SKM-1 (cell line): ENCODE measurements around the gene ADCY5.

Source experiments
- DNase-seq: peaks from one replicate; lab custom pipeline; 2025; ENCODE audit not compliant: unreplicated experiment; lab: John Stamatoyannopoulos, UW

Gene ADCY5

DNA sequence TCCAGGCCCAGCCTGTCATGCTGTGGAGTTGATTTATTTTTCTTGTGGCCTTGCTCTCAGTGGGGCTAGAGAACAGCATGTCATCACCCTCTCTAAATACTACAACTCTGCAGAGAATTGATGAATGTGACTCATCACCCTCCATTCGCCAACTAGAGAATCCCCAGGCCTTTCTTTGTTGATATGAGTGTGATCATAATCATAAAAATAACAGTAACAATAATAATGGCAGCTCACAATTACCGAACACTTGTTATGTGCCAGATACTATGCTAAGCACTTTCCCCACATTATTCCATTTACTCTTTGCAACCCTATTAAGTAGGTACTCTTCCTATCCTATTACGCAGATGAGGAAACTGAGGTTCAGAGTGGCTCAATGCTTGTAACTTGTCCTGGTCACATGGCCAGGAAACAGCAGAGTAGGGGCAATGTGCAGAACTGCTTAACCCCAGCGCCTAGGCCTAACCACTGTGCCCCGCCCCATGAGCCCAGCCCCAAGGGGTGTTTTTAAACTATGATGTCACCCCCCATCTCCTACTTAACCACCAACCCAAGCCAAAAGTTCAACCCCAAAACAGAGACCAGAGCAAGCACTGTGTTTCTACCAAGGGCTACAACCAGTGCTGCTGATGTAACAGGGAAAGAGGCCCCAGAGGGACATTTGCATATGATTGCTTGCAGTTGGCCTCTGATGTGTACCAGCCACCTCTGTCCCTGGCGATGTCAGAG lies 104.5 kb downstream of the ADCY5 start:
- DNase-seq, result peak; percentile 12

DNA sequence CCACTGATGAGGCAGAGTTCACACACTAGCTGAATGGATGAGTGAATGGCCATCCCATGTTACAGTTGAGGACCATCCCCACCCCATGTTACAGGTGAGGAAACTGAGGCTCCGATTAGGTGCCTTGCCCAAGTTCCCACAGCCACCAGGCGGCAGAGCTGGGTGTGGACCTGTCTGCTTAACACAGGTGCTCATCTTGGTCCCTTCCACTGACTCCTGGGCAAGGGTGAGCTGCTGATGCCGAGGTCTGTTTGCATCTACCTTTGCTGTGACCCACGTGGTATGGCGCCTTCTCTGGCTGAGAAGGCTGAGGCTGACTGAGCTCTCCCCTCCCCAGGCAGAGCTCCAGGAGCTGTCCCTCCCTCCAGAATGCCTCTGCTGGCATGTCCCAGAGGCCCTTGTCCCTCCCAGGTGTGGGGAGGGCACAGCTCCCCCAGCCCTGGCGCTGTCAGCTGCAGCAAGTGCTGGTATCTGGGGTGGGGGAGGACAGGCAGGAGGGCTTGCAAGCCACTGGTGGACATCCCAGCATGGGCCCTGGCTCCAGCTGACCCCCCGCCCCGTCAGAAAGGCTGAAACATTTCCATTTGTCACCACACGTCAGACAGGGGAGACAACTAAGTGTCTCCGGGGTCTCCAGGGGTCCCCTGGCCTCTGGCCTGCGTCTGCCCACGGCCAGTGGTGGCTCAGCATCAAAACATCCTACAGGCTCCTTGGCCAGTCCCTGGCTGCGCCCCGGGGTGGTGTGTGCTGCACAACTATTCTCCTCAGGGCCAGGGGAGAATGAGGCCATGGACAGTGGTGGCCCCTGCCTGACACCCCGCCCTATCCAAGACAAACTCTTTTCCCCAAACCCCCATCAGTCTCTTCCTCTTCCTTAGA lies 105.4 kb downstream of the ADCY5 start:
- no peak for DNase-seq

DNA sequence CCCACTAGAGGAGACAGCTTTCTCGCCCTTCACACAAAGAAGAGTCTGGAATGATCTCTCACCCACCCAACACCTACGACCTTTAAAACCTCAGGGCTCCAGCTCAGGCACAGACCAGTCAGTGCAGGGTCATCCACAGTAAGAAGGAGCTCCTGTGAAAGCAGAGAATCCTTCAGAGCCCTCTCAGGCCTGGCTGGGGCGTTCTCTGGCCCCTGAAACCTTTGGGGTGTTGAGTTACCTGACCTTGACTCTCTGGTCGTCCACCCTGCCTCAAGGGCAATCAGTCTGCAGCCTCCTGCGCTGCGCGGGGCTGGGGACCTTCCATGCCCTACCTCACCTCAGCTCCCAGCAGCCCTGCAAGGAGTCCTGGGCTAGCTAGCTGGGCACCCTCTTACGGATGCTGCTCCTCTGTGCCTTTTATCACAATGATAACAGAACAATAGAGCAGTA lies 106.2 kb downstream of the ADCY5 start:
- DNase-seq, result no peak

DNA sequence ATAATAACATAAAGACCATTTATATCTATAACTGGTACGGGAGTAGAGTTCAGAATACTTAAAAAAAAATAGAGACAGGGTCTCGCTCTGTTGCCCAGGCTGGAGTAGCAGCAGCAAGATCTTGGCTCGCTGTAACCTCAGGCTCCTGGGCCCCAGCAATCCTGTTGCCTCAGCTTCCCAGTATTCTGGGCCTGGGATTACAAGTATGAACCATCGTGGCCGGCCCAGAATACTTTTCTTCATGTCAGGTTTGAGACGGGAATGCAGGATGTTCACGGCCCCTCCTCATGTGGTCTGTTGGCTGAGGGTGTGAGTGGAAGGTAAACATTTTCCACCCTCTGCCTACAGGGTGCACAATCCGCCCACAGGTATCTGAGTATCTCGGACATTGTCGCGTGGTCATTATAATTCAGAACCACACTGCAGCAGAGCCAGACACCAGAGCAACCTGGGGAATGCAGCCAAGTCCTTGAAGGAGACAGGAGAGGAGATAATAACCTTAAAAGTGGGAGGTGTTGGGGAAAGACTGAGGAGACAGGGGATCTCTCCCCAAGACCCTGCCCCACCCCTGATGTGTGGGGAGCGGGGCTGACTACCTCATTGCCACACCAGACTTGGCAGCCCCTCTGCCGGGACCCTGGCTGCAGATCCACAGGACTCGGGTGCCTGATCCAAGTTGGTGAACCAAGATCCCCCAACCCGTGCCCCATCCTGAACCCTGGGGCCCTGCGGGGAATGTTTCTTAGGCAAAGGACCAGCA lies 106.8 kb downstream of the ADCY5 start:
- DNase-seq, result no peak

DNA sequence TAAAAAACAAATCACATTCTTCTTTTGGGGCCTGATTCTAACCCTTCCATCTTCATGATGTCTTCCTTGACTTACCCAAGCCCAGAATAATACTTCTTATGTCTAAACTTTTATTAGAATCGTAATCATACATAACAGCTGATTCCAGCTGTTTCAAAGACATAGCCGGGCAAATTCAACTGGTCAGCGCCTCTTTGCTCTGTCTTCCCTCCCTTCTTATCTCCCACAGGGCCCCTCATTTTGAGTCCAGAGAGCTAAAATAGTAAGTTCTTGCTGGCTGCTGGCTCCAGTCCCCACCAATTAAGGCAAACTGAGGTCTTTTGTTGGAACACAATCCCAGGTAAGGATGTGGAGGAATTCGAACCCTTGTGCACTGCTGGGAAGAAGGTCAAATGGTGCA lies 108.6 kb downstream of the ADCY5 start:
- no peak for DNase-seq

DNA sequence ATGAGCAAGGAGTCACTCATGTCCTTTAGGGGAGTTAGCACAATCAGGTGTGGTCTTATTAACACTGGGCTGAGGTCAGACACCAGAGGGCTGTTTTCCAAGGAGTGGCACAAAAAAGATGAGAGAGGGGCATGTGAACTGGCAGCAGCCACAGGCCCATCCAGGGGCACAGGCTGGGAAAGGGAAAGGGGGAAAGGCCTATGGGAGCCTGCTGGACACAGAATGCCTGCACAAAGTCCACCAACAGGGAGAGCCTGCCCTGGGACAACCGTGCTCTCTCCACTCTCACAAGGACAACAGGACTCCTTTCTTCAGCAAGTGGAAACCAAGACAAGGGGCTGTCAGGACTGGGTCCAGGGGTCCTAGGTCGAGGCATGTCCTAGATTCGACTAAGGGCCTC lies 109.6 kb downstream of the ADCY5 start:
- DNase-seq, result no peak

DNA sequence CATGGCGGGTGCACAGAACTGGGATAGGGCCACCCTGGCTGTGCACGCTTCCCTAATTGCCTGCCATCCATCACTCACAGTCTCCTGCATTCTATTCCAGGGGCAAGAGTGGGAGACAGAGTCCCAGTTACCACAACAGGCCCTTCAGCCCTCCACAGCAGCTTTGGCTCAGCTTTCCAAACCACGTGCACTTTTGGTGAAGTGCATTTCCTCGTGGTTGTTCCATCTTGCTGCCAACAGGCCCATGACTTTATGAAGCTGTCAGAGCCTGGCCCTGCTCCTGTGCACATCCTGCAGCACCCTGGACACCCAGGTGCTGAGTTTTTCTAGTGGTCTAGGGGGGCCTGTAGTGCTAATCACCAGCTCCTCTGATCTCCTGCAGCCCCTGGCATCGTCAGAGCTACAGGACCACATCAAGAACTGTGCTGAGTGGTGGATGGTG lies 110.2 kb downstream of the ADCY5 start:
- DNase-seq, result no peak

DNA sequence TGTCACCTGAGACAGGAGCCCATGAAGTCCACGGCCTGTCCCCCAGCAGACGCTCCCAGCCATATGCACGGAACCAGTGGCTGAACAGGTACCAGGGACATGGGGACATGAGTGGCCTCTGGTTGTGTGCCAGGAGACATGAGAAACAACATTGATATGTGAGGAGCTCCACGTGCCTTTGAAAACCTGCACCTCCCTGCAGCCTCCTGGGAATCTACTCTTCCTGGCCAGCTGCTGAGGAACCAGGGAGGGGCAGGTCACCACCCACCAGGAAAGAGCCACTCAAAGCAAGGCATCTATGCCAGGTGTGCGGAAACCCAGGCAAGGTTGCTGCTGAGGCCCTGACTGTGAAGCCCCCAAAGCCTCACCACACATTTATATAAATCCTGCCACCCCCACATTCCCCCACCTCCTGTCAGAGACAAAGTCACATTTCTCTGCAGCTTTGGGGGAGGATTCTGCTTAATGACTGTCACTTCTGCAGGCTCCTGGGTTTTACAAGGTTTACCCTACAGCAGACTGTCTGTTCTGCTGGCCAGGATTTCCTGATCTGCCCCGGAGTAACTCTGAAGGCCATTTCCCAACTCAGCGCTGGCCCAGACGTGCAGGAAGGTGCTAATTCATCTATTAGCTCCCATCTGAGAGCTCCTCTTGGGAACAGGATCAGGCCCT lies 110.8 kb downstream of the ADCY5 start:
- no peak for DNase-seq

DNA sequence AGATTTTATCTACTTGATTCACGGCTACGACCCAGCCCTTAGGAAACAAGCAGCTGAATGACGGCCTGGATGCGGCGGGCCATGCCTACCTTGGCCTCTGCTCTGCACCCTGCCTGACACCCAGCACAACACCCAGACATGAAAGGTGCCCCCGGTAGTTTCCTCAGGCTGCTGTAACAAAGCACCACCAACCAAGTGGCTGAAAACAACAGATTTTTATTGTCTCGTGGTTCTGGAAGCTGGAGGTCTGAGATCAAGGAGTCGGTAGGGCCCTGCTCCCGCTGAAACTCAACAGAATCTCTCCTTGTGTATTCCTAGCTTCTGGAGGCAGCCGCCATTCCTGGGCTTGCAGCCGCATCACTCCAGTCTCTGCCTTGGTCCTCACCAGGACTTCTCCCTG lies 111.7 kb downstream of the ADCY5 start:
- DNase-seq, result no peak

DNA sequence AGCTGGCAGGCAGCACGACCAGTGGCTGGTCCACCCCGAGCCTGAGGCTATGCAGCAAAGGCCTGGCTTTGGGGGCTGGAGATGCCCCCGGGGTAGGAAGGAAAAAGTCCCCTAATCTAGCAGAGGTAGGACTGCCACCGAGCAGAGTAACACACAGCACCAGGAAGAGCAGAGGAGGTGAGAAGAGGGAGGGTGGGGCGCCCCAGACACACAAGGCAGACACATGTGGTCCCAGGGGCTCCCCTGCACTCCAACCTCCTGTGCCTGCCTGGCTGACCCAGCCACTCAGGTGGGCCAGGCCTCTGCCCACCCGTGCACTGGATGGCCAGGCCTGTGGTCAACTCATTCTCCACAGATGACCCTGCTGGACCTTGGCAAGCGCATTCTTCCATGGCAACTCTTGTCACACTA lies 112.4 kb downstream of the ADCY5 start:
- DNase-seq, result no peak

DNA sequence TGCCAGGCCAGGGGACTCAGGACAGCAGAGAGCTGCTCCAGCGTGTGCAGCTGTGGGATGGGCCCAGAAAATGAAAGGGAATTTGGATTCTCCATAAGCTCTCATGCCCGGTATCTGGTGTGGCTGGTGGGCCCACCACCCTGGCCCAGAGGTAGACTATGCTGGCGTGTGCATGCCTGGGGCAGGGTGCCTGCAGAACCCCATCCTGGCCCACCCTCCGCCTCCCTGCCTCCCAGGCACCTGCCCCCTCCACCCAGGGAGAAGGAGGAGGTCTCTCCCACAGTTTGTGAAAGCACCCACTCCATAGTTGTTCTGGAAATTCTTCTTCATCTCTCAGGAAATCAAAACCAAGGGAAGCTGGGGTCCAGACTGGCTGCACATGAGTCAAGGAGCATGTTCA lies 112.9 kb downstream of the ADCY5 start:
- DNase-seq, result no peak

DNA sequence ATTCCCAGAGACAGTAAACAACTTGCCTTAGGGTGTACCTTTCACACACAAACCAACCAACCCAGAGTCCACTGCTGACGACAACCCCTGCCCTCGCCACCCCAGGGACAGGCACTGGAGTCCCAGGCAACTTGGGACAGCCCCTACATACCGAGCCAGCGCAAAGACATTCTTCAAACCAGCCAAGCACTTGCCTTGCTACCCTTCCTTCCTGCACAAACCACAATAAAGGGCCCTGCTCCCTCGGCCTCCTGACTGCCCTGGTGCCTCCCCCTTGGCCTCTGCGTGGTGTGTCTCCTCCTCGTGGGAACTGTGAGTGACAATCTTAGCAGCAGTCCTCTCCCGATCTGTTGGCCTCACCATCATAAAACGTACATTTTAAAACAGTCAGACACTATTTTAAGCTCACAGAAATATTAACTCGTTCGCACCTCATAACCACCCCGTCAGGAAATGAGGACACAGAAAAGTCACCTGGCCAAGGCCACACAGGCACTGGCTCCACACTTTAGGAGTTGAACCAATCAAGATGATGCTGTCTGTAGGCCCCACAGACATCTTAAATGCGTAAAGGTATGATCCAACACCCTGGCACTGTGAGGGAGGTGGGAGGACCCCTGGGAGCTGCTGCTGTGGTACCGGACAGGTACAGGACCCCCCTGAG lies 113.8 kb downstream of the ADCY5 start:
- no peak for DNase-seq

DNA sequence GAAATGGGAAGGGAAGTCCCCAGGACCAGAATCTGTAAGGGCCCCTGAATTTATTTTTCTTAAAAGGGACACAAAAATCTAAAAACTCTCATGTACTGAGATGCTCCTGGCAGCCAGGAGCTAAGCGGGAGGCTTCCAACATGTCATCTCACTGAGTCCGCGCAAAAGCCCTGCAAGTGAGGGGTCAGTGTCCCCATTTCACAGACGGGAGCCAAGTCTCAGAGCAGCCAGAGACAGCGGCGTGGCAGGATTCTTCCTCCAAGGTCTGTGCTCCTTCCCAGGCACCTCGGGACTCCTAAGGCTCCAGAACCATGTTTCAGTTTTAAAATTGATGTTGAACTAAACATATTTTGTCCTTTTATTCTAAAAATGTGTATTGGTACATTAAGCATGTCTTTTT lies 114.8 kb downstream of the ADCY5 start:
- DNase-seq, result no peak

DNA sequence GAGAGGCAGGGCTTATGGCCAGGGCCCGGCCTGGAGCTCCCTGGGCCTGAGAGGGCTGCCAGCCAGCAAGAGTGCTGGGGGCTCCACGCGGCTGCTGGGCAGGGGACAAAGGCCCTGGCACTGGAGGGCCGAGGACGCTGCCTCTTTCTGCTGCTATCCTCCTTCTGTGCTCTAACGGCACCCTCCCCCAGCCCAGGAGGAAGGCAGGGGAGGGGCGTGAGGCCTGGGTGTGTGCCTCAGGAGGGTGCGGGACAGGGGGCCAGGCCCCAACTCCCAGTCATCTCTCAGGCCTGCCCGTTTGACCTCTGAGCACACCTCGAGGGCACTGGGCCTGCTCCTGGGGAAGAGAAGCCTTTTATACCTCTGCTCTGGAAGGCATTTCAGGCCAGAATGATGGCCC lies 115.5 kb downstream of the ADCY5 start:
- no peak for DNase-seq

DNA sequence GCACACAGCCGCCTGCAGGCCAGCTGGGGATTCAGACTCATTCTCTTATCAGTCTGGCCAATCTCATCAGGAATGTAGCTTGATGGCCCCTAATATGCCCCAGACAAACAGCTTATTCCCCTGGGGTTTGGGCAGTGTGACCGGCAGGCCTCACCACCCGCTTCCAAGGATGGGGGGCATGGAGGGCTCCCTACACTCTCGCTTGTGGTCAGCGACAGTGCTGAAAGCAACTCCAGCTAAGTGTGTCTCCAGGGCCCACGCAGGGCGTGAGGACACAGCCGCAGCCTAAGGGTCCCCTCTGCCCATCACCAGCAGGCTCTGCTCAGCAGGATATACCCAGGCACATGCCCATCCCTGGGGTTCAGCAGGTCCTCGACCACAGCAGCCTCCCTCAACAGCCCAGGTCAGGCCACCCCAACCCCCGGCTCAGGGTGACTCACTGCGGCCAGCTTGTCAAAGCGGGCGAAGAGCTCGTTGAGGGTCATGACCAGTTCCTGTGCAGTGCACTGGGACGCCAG lies 116.7 kb downstream of the ADCY5 start:
- DNase-seq, result no peak

DNA sequence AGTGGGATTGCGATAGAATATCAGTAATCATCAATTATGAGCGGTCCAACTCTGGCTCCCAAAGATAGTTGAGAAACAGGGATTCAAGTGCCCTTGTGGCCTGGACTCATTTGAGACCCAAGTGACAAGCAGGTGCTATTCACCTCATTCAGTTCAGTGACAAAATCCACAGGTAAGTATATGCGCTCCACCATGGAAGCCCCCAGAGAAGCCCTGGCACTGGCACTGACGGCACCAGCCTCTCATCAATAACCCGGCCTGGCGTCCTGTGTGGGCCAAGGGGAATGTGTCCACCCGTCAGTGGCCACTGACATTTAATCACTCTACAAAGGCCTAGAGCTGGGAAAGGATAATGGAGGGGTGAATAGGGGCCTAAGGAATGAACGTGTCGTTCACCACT lies 117.2 kb downstream of the ADCY5 start:
- DNase-seq, result no peak

DNA sequence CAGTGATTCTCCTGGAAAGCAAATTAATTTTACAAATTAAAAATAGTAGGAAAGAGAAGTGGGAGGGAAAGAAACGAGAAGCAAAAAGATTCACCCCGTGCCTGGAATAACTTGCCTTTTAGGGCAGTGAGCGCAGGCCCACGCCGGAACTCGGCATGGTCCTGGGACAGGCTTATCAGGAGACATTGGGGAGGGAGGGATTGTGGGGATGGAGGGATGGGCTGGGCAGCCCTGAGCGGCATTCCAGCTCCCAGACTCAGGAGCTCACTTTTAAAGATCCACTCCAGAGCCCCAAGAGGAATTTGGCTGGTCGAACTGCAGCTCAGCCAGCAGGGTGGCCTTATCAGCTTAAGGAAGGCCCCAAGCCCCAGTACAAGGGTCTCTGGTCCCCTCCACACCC lies 117.9 kb downstream of the ADCY5 start:
- DNase-seq, result no peak

DNA sequence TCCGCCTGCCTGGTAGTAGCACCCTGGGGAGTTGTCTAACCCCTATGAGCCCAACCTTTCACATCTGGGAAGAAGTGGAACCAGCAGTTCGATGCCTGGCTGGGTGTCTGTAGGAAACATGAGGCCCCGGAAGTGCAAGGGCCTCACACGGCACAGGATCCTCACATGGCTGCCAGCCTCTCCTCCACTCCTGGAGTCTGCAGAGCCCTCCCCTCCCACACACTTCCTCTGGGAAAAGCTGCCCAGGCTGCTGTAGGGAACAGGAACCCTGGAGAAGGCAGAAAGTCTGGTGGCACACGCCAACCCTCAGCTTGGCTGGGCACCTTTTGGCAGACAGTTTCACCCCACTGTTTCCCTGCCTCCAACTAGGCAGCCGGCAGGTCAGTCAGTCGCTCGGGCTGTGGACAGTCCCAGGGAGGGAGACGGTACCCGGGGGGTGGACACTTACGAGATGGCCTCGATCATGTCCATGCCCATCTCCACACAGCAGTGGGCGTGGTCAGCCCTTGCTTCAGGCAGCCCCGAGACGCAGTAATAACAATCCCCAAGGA lies 118.4 kb downstream of the ADCY5 start:
- no peak for DNase-seq

DNA sequence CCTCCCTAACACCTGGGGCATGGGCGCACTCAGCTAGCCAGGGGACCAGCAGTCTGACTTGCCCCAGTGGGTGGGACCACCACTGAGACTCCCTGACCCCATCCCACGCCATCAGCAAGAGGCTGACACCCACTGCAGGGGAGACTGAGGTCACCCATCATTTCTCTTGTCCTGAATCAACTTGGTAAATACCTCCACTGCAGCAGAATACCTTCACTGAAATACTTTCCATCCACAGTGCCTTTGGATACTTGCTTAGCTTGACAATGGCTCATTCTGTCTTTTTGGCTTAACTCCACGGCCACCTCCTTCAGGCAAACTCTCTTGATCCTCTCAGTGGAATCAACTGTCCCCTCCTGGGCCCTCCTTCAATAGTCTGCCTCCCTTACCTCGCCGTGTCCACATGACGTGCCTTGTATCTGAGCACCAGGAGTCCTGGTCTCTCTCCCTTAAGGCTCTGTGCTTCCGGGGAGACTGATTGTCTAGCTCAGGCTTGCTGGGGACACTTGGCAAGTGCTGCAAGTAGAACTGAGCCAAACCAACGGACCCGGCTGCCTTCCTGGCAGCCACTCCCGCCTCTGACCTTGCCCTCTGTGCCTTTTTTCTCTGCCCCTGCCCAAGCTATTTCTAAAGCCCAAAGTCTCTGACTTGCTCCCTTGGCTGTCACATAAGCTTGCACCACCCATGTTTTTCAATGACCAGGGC lies 119.1 kb downstream of the ADCY5 start:
- DNase-seq, result no peak
